NCI-H748 (cell line): ENCODE measurements around the gene FDCSP.
A peak's percentile ranks its signal among the peaks of the same experiment; 100 is the strongest.
"Not testable (repeated sequence)": the region's sequence is repeated elsewhere in the genome, so short reads cannot be mapped to it uniquely, and the experiment has no call there.

Experiments
- DNase-seq: peaks from one replicate; lab custom pipeline; 2025; ENCODE audit not compliant: unreplicated experiment; lab: John Stamatoyannopoulos, UW

The FDCSP gene

DNA sequence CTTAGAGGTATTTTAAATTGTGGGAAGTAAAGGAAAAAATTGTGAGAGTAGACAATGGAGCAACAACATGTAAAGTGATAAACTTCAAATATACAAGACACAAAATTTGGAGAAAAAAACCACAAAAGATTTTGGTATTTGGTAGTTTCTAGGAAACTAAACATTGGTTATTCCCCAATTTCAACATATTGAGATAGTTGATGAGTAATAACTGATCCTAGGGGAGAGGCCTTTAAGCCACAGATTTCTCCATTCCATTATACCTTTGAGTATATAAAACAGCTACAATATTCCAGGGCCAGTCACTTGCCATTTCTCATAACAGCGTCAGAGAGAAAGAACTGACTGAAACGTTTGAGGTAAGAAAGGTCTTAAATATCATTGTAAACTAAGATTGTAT is at the start of gene FDCSP:
Gene FDCSP (plus strand): TSS at position 301 of the 400 bp plus-strand sequence. CDS start 5,071 bp downstream, outside the sequence.
- DNase-seq, result no peak

DNA sequence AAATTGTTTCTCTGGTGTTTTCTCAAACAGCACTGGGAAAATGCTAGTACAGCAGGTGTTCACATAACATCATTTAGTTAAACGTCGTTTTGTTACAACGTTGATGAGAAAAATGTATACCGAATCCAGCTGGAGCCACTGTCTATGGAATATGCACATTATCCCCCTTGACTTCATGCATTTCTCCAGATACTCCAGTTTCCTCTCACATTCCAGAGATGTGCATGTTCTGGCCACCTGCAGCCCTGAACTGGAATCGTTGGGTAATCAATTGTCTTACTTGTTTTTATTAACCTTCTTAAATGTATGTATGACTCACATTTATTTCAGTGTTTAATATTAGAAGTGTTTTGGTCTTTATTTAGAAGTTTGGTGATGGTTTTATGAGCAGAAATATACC is 48.8 kb upstream of the FDCSP start:
- no peak for DNase-seq

DNA sequence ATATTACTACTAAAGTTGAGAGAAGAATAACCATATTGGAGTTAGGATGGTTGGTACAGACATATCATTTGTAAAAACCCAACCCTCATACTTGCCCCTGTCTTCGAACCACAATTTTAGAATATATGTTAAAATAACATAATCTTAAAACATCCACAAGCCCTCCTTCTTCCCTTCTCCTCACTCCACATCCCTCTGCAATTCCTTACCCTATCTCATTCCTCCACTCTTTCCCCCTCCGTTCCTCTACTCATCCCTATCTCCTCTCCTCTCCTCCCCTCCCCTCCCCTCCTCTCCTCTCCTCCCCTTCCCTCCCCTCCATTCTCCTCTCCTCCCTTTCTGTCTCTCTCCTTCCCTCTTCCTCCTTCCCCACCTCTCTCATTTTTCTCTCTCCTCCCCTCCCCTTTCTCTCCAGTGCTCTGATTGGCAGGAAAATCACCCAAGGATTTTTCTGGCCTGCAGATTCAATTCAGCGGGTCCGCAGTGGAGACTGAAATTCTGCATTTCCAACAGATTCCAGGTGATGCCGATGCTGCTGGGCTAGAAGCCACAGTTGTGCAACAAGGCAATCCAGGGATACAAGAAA is 47.8 kb upstream of the FDCSP start:
- DNase-seq, result no peak

GRCh38 chr4:70179811-70180210 is 46.1 kb upstream of the FDCSP start:
- no peak for DNase-seq

- no peak for DNase-seq
Observed at GRCh38 chr4:70181864-70182263, 44.1 kb upstream of the FDCSP start.

- no peak for DNase-seq
Observed at GRCh38 chr4:70182517-70183167, 43.3 kb upstream of the FDCSP start.

DNA sequence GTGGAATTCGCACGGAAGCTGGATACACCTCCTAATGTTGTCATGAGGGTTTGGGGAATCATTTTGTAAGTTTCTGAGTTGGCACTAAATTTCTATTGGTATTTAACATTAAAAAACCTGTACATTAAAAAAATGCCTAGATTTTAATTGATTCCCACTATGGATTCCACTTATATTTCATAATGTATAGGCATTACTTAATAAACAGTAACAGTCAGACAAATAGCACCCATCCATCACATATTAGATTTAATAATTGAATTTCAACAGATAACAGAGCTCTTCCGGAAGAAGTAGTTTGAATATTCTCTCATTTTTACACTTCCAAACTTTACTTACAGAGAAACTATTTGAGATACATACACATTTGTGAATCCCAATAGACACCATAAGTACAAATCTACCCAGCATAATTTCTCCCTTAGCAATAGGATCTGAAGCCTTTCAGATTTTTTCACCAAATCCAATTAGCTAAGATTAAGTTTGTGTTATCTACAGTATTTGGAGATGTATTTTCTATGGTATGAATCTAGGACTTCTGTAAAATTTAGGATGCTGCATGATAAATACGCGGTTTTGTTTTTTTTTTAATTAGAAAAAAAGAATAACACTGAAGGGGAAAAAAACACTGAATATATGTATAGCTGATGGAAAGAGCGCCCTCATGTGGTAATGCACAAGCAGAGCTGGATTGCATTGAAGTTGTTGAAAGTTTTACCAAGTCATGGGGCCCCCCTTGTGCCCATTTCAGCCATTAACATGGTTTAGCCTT is 42.6 kb upstream of the FDCSP start:
- DNase-seq, result peak; percentile 26

DNA sequence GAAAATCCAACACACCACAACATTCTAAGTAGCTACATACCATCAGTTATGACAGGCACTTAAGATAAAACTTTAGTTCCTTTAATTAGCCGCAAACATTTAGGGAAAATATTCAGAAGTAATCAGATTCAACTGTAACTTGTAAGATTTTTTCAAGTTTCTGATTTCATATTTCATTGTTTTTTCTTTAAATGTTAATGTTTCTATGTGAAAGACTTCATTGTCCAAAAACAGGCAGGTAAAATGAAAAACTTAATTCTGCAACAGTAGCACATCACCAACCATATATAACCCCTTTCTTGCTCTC is 42.0 kb upstream of the FDCSP start:
- no peak for DNase-seq

GRCh38 chr4:70187216-70187615 is 38.7 kb upstream of the FDCSP start:
- no peak for DNase-seq

DNA sequence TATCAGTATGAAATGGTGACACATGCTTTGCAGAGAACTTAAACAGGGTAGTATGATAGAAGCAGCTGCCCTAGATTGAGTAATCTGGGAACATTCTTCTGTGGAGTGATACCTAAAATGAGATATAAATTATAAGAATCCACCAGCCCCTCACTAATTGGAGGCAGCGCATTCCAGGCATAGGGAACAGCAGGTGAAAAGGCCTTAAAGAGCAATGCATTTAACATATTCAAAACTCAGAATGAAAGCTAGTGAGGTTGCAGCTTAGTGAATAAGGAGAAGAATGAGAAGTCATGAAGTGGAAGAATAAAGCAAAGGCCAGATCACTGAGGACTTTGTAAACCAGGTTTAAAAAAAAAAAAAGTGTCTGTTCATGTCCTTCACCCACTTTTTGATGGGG is 35.3 kb upstream of the FDCSP start:
- no peak for DNase-seq

DNA sequence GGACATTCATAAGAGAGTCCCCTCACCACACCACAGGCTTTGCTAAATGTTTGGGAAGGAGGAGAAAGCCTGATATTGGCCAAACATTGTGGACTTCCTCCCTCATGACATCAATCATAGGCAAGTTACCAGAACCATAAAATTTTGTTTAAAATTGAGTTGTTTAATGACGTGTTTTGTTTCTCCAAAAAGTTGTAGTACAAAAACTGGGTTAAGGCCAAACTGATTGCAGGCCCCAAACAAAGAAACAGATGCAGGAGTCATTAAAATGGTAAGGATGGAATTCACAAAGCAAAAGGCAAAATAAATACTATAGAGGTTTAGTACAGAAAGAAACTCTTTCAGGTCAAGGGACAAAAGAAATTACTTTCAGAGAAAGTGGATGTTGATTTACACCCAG is 34.3 kb upstream of the FDCSP start:
- DNase-seq, result no peak

DNA sequence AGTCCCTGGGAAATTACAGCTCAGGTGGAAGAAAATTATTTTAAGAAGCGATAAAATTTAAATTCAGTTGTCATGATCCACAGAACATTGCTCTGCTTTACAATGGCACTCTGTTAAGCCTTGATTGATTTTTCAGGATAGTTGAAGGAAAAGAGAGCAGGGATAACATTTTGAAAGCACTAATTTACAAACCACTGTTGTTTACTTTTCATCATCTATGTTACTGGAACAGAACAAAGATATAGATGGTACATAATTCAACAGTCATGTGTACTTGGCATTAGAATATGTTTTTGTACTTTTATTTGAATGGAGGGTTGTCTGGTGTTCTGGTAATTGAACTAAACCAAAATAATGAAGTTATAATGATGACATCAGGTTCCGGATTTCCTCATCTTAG is 33.0 kb upstream of the FDCSP start:
- DNase-seq, result no peak

DNA sequence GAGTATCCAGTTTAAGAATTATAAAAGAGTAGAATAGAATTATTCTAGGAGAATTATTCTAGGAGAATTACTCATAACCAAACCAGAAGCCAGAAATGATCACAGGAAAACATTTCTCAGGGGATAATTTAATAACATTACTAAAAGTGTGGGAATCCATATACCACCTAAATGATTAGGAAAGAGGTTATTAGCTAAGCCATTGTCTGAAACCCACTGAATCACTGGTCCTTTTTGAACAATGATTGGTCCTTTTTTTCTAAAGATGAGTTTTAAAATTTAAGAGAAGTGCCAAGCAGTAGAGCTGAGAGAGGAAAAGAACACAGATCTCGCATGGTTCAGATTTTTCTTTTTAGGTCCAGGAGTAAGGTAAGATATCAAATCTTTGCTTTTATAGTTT is 30.5 kb upstream of the FDCSP start, which contains the start of gene ODAM:
Gene ODAM (plus strand): TSS at position 301 of the 400 bp plus-strand sequence. CDS start 819 bp downstream, outside the sequence.
- no peak for DNase-seq

DNA sequence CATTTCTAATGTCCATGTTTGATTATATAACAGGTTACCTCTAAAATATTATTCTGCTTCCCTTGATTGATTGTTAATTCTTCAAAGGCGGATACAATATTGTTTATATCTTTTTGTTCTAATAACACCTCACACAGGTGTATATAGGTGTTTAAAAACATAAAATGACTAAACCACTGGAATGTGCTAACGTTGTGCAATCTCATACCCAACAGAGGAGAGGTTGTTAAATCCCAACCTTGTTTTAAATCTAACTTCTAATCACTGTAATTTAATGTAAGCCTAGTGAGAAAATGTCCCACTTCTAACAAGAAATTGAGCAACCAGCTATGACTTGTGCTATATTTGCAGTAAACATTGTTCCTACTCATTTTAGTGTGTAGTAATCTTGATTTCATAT is 29.1 kb upstream of the FDCSP start:
- DNase-seq, result no peak

- DNase-seq, result no peak
Observed at GRCh38 chr4:70197842-70198241, 28.1 kb upstream of the FDCSP start.

- no peak for DNase-seq
Observed at GRCh38 chr4:70203601-70204000, 22.3 kb upstream of the FDCSP start.

DNA sequence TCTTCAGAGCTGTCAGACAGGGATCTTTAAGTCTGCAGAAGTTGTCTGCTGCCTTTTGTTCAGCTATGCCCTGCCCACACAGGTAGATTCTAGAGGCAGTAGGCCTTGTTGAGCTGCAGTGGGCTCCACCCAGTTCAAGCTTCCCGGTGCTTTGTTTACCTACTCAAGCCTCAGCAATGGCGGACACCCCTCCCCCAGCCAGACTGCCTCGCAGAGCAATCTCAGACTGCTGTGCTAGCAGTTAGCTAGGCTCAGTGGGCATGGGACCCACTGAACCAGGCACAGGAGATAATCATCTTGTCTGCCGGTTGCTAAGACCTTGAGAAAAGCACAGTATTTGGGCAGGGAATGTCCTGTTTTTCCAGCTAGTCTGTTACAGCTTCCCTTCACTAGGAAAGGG is 13.2 kb upstream of the FDCSP start:
- peak; percentile 0 for DNase-seq

GRCh38 chr4:70216109-70216508 is 9.8 kb upstream of the FDCSP start:
- DNase-seq, result not testable (repeated sequence)

DNA sequence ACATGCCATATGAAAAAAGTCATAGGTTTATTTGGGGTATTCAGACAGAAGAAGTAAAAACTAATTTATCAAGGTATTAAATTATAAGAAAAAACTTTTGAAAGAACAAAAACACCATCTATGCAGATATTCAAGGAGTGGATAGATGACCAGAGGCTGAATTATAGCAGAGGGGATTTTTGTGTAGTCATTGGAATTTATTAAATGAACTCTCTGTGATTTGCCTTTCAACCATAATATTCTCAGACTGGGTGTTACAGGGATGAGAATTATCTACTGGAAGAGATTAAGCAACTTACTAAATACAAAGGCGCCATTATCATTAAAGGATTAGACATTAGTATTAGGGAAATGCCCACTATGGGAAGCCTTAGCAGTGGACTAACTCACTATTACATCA is 9.4 kb upstream of the FDCSP start:
- DNase-seq, result not testable (repeated sequence)

GRCh38 chr4:70221389-70221788 is 4.5 kb upstream of the FDCSP start:
- not testable (repeated sequence) for DNase-seq

GRCh38 chr4:70221818-70222217 is 4.1 kb upstream of the FDCSP start:
- DNase-seq, result not testable (repeated sequence)

- no peak for DNase-seq
Observed at GRCh38 chr4:70236125-70236524, 10.2 kb downstream of the FDCSP start.
